Anterior cingulate cortex (tissue), 58 donors: ENCODE data around the gene PTPRH.
A peak's percentile ranks its signal among the peaks of the same experiment; 100 is the strongest.
"Not testable (repeated sequence)": the region's sequence is repeated elsewhere in the genome, so short reads cannot be mapped to it uniquely, and the experiment has no call there.

Experiments used
- DNase-seq, 58 donors: peaks; one replicate each; lab custom pipeline; 2025; lab: John Stamatoyannopoulos, UW

PTPRH gene

GRCh38 chr19:55165952-55166529 is 43.3 kb downstream of the PTPRH start:
- DNase-seq = peak in 35 of 58 donors; percentile 10 to 56 (median 33)

- no peak for DNase-seq
These were observed 47.6 kb downstream of the PTPRH start for GRCh38 chr19:55161571-55162322.

DNA sequence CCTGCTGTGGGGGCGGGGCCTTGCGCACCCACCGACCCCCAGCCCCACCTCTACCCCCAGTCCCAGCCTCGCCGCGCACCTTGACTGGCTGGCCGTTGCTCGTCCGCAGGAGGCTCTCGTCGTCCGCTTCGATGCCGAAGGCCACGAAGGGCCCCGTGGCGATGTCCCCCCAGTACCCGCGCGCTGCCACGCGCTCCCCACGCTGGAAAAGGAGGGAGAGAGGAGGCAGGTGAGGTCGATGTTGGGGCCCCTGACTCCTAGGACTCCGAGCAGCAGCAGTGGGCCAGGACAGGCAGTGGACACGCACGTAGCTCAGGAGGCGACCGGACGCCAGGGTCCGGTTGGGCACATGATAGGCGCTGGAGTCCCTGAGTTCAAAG is 48.3 kb downstream of the PTPRH start:
- DNase-seq = no peak

DNA sequence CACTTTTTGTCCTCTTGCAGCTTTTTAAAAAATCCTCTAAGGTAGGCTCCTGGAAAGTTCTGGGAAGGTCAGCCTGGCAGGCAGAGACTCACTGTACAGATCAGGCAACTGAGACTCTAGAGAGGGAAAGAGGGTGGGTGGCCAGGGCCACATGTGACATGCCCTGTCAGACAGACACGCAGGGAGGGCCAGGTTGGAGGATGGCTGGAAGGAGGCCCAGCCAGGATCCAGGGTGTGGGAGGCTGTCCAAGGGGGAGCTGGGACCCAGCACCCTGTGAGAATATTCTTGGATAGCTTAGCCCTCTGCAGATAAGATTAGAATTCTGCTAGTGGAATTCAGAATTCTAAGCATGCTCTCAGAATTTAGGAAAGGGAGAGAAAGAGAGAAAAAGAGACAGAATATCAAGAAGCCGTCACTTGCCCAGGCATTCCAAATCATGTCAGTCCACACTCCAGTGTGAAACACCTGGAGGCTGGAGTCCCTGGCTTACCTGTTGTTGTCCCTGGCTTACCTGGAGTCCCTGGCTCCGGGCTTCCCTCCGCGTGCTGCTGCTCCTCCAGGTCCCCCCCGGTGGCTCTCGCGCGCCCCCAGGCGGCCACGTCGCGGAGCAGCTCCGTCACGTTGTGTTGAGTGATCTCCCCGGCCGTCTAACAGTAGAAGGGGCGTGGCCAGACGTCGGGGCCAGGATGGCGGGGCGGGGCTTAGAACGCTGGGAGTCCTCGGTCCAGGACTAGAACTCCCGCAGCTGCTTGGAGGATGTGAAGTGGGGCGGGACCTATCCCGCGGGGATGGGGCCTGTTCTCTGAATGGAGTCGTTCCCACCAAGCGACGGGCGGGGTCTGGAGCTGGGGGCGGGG is 48.9 kb downstream of the PTPRH start:
- peak in 41 of 58 donors; percentile 3 to 64 (median 24) for DNase-seq

- DNase-seq = no peak
These were observed 50.2 kb downstream of the PTPRH start for GRCh38 chr19:55158848-55159749.

- DNase-seq = no peak
These were observed 50.9 kb downstream of the PTPRH start for GRCh38 chr19:55158423-55158822.

GRCh38 chr19:55157064-55157908 is 52.0 kb downstream of the PTPRH start, which contains the start of gene TNNI3:
TSS of gene TNNI3 (minus strand) at chr19:55157732. CDS start at chr19:55157589, 143 bp downstream.
- no peak for DNase-seq

GRCh38 chr19:55156202-55157063 is 52.9 kb downstream of the PTPRH start:
- peak in 4 of 58 donors; percentile 2 to 32 (median 4) for DNase-seq

DNA sequence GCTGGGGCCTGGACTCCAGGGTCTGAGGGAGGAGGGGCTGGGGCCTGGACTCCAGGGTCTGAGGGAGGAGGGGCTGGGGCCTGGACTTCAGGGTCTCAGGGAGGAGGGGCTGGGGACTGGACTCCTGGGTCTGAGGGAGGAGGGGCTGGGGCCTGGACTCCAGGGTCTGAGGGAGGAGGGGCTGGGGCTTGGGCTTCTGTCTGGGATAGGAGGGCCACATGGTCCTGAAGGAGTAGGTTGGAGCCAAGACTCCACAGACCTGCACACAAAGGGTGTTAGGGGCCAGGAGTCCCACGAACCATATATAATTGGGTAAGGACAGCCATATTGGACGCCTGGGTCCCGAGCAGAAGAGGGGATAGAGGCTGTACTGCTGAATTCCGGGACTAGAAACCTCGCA is 53.5 kb downstream of the PTPRH start:
- not testable (repeated sequence) for DNase-seq

- no peak for DNase-seq
These were observed 55.5 kb downstream of the PTPRH start for GRCh38 chr19:55153652-55154264.

GRCh38 chr19:55152017-55152416 is 57.3 kb downstream of the PTPRH start:
- no peak for DNase-seq

DNA sequence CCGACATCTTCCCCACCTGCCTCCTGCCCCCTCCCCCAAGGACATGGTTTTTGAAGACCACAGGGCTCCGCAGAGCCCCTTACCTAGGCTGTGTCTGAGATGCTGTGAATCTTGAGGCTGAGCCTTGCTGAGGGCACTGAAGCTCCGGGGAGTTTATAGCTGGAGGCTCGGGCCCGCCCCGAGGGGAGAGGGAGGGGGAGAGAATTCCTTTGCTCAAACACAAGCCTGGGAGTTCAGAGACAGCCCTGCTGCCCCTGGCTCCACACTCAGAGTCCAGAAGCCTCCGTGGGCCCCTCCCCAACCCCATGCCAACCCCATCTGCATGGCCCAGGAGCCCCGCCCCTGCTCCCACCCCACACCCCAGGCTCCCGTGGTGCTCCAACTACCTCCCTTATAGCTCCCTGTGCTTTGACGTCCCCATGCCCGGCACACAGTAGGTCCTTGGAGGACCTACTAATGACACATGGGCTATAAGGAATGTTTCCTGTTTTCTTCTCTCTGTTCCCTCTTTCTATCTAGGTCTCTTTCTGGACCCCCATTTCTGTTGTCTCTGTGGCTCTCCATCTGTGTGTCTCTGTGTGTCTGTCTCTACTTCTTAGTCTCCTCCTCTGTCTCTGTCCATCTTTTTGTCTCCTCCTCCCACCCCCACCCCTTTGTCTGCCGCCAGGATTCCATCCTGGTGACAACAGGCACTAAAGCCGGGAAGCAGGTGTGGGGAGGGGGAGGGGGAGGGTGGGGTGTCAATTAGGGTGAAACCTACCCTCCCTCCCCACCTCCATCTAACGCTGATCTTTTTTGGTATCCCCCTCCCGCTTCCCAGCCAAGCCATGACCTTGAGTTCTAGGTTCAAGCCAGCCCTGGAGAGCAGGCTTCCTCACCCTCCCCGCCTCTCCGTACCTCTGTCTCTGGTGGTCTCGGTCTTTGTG is 60.0 kb downstream of the PTPRH start, which contains the start of gene TNNT1:
Gene TNNT1, minus strand, starts transcription at position 129 of the 926 bp plus-strand sequence. CDS start 2,049 bp downstream, outside the sequence.
- no peak for DNase-seq

DNA sequence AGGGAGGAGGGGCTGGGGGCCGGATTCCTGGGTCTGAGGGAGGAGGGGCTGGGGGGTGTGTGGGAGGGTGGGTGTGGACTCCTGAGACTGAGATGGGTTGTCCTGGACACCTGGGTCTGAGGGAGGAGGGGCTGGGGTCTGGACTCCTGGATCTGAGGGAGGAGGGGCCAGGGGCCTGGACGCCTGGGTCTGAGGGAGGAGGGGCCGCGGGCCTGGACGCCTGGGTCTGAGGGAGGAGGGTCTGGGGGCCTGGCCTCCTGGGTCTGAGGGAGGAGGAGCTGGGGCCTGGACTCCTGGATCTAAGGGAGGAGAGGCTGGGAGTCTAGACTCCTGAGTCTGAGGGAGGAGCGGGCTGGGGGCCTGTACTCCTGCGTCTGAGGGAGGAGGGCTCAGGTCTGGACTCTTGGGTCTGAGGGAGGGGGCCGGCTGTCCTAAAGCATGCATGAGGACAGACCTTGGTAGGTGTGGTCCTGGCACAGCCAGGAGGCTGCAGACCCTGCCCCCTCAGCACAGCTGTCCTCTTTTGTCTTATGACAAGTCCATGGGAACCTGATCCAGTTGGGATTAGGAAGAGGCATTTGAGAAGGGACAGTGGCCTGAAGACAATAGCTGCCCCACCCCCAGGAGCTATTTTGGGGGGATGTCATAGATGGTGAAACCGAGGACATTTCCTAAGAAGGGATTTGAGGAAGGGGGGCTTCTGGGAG is 61.6 kb downstream of the PTPRH start:
- DNase-seq = no peak

GRCh38 chr19:55146705-55147273 is 62.5 kb downstream of the PTPRH start:
- DNase-seq = no peak

GRCh38 chr19:55146078-55146704 is 63.1 kb downstream of the PTPRH start:
- DNase-seq = no peak
